ENCODE data around the gene PRKAR1B.

Gene PRKAR1B

GRCh38 chr7:682810-683209, 44.3 kb downstream of the PRKAR1B start:
- Histone ChIP-seq H3K4me1 (ENCODE audit: control insufficient read depth, insufficient read depth, low read depth, low read length) (no peaks in the 10 kb centered on the region), H3K4ac (ENCODE audit: low read depth in 1 of 2, low read length in 2 of 2) (no peak overlapping the region), H3K4me2 (ENCODE audit: low read length, poor library complexity, severe bottlenecking) (no peak overlapping the region), H4K8ac (ENCODE audit: low read length) (no peak overlapping the region), H3K23ac (ENCODE audit: low read length in 2 of 2) (no peak overlapping the region), H3K18ac (ENCODE audit: low read depth in 1 of 2, low read length in 2 of 2) (no peak overlapping the region), H2BK5ac (ENCODE audit: low read depth, low read length, poor library complexity, severe bottlenecking) (no peak overlapping the region), H2BK120ac (ENCODE audit: low read depth, low read length) (no peak overlapping the region), H2BK12ac (ENCODE audit: low read length in 2 of 2) (no peak overlapping the region), H2BK15ac (ENCODE audit: low read depth, poor library complexity, severe bottlenecking) (no peak overlapping the region), H3K27me3 (ENCODE audit: control insufficient read depth in 1 of 2, insufficient read depth in 1 of 2, low read length in 2 of 2) (no peaks in the 10 kb centered on the region), H4K91ac (ENCODE audit: low read length) (no peak overlapping the region), H3K4me3 (ENCODE audit: insufficient read depth in 1 of 2, low read depth in 1 of 2, low read length in 2 of 2) (no peak overlapping the region), H3K27ac (ENCODE audit: low read length, poor library complexity, severe bottlenecking) (no peak overlapping the region), H3K9me3 (ENCODE audit: control insufficient read depth, low read length) (peaks cover 27% of the 10 kb centered on the region), H3K14ac (ENCODE audit: low read length in 2 of 2) (no peak overlapping the region), H2AK5ac (ENCODE audit: low read length, severe bottlenecking) (no peak overlapping the region), H2AFZ (ENCODE audit: low read depth, low read length) (no peak overlapping the region), H3K79me1 (replicated peaks; ENCODE audit: low read length, poor library complexity, severe bottlenecking) (no peaks in the 10 kb centered on the region), H3K36me3 (ENCODE audit: control insufficient read depth in 1 of 2, insufficient read depth in 2 of 2, low read depth in 1 of 2, low read length in 2 of 2) (peaks cover 8 to 20% of the 10 kb centered on the region in 2 experiments), H3K9ac (ENCODE audit: low read length) (no peak overlapping the region)
- DNase-seq: no peak
- 95% methylated on average over 10 of the region's 11 CpGs for WGBS

- H2AFZ ChIP-seq (ENCODE audit: low read depth, low read length): no peak overlapping the region
- no peak overlapping the region for H3K27ac ChIP-seq (ENCODE audit: low read length, poor library complexity, severe bottlenecking)
- H2BK15ac ChIP-seq (ENCODE audit: low read depth, poor library complexity, severe bottlenecking): no peak overlapping the region
- H3K18ac ChIP-seq (ENCODE audit: low read depth in 1 of 2, low read length in 2 of 2): no peak overlapping the region
- DNase-seq: no peak
- peaks cover 17% of the 10 kb centered on the region for H3K9me3 ChIP-seq (ENCODE audit: control insufficient read depth, low read length)
- H3K4me1 ChIP-seq (ENCODE audit: control insufficient read depth, insufficient read depth, low read depth, low read length): no peaks in the 10 kb centered on the region
- no peak overlapping the region for H2BK5ac ChIP-seq (ENCODE audit: low read depth, low read length, poor library complexity, severe bottlenecking)
- no peak overlapping the region for H3K9ac ChIP-seq (ENCODE audit: low read length)
- H3K36me3 ChIP-seq (ENCODE audit: control insufficient read depth in 1 of 2, insufficient read depth in 2 of 2, low read depth in 1 of 2, low read length in 2 of 2): peaks cover 8 to 25% of the 10 kb centered on the region in 2 experiments
- H4K91ac ChIP-seq (ENCODE audit: low read length): no peak overlapping the region
- no peak overlapping the region for H3K4ac ChIP-seq (ENCODE audit: low read depth in 1 of 2, low read length in 2 of 2)
- no peaks in the 10 kb centered on the region for H3K27me3 ChIP-seq (ENCODE audit: control insufficient read depth in 1 of 2, insufficient read depth in 1 of 2, low read length in 2 of 2)
- no peak overlapping the region for H2BK120ac ChIP-seq (ENCODE audit: low read depth, low read length)
- H4K8ac ChIP-seq (ENCODE audit: low read length): no peak overlapping the region
- WGBS: 92% methylated on average over 13 of the region's 13 CpGs
- peak overlapping the region in 1 of 2 experiments; percentile 4 for H3K4me3 ChIP-seq (ENCODE audit: insufficient read depth in 1 of 2, low read depth in 1 of 2, low read length in 2 of 2)
- H3K79me1 ChIP-seq (replicated peaks; ENCODE audit: low read length, poor library complexity, severe bottlenecking): no peaks in the 10 kb centered on the region
- no peak overlapping the region for H2BK12ac ChIP-seq (ENCODE audit: low read length in 2 of 2)
- H3K4me2 ChIP-seq (ENCODE audit: low read length, poor library complexity, severe bottlenecking): no peak overlapping the region
- no peak overlapping the region for H3K23ac ChIP-seq (ENCODE audit: low read length in 2 of 2)
- no peak overlapping the region for H3K14ac ChIP-seq (ENCODE audit: low read length in 2 of 2)
- no peak overlapping the region for H2AK5ac ChIP-seq (ENCODE audit: low read length, severe bottlenecking)
These were observed 45.4 kb downstream of the PRKAR1B start for GRCh38 chr7:681551-682307.

GRCh38 chr7:680411-681127, 46.5 kb downstream of the PRKAR1B start:
- Histone ChIP-seq H3K27ac (ENCODE audit: low read length, poor library complexity, severe bottlenecking) (no peak overlapping the region), H4K8ac (ENCODE audit: low read length) (no peak overlapping the region), H3K18ac (ENCODE audit: low read depth in 1 of 2, low read length in 2 of 2) (no peak overlapping the region), H3K9me3 (ENCODE audit: control insufficient read depth, low read length) (peaks cover 10% of the 10 kb centered on the region), H4K91ac (ENCODE audit: low read length) (no peak overlapping the region), H3K4me1 (ENCODE audit: control insufficient read depth, insufficient read depth, low read depth, low read length) (no peaks in the 10 kb centered on the region), H3K4me3 (ENCODE audit: insufficient read depth in 1 of 2, low read depth in 1 of 2, low read length in 2 of 2) (peak overlapping the region in 1 of 2 experiments; percentile 4), H3K14ac (ENCODE audit: low read length in 2 of 2) (no peak overlapping the region), H3K4me2 (ENCODE audit: low read length, poor library complexity, severe bottlenecking) (no peak overlapping the region), H2BK12ac (ENCODE audit: low read length in 2 of 2) (no peak overlapping the region), H3K27me3 (ENCODE audit: control insufficient read depth in 1 of 2, insufficient read depth in 1 of 2, low read length in 2 of 2) (no peaks in the 10 kb centered on the region), H3K23ac (ENCODE audit: low read length in 2 of 2) (no peak overlapping the region), H3K79me1 (replicated peaks; ENCODE audit: low read length, poor library complexity, severe bottlenecking) (no peaks in the 10 kb centered on the region), H3K9ac (ENCODE audit: low read length) (no peak overlapping the region), H2BK15ac (ENCODE audit: low read depth, poor library complexity, severe bottlenecking) (no peak overlapping the region), H2AK5ac (ENCODE audit: low read length, severe bottlenecking) (no peak overlapping the region), H3K4ac (ENCODE audit: low read depth in 1 of 2, low read length in 2 of 2) (no peak overlapping the region), H3K36me3 (ENCODE audit: control insufficient read depth in 1 of 2, insufficient read depth in 2 of 2, low read depth in 1 of 2, low read length in 2 of 2) (peaks cover 8 to 32% of the 10 kb centered on the region in 2 experiments), H2AFZ (ENCODE audit: low read depth, low read length) (no peak overlapping the region), H2BK120ac (ENCODE audit: low read depth, low read length) (no peak overlapping the region), H2BK5ac (ENCODE audit: low read depth, low read length, poor library complexity, severe bottlenecking) (no peak overlapping the region)
- 98% methylated on average over 25 of the region's 25 CpGs for WGBS
- DNase-seq: no peak

- no peak for DNase-seq
- no peaks in the 10 kb centered on the region for H3K9me3 ChIP-seq (ENCODE audit: control insufficient read depth, low read length)
- H3K27me3 ChIP-seq (ENCODE audit: control insufficient read depth in 1 of 2, insufficient read depth in 1 of 2, low read length in 2 of 2): no peaks in the 10 kb centered on the region
- no peak overlapping the region for H2BK120ac ChIP-seq (ENCODE audit: low read depth, low read length)
- H3K9ac ChIP-seq (ENCODE audit: low read length): no peak overlapping the region
- H2BK5ac ChIP-seq (ENCODE audit: low read depth, low read length, poor library complexity, severe bottlenecking): no peak overlapping the region
- no peak overlapping the region for H3K18ac ChIP-seq (ENCODE audit: low read depth in 1 of 2, low read length in 2 of 2)
- no peaks in the 10 kb centered on the region for H3K79me1 ChIP-seq (replicated peaks; ENCODE audit: low read length, poor library complexity, severe bottlenecking)
- H3K4me2 ChIP-seq (ENCODE audit: low read length, poor library complexity, severe bottlenecking): no peak overlapping the region
- no peak overlapping the region for H3K23ac ChIP-seq (ENCODE audit: low read length in 2 of 2)
- no peak overlapping the region for H4K91ac ChIP-seq (ENCODE audit: low read length)
- H3K4ac ChIP-seq (ENCODE audit: low read depth in 1 of 2, low read length in 2 of 2): no peak overlapping the region
- no peaks in the 10 kb centered on the region for H3K4me1 ChIP-seq (ENCODE audit: control insufficient read depth, insufficient read depth, low read depth, low read length)
- H2AFZ ChIP-seq (ENCODE audit: low read depth, low read length): no peak overlapping the region
- no peak overlapping the region for H2AK5ac ChIP-seq (ENCODE audit: low read length, severe bottlenecking)
- H2BK12ac ChIP-seq (ENCODE audit: low read length in 2 of 2): no peak overlapping the region
- no peak overlapping the region for H2BK15ac ChIP-seq (ENCODE audit: low read depth, poor library complexity, severe bottlenecking)
- no peak overlapping the region for H3K4me3 ChIP-seq (ENCODE audit: insufficient read depth in 1 of 2, low read depth in 1 of 2, low read length in 2 of 2)
- 91% methylated on average over 20 of the region's 23 CpGs for WGBS
- H3K36me3 ChIP-seq (ENCODE audit: control insufficient read depth in 1 of 2, insufficient read depth in 2 of 2, low read depth in 1 of 2, low read length in 2 of 2): peaks cover 8 to 21% of the 10 kb centered on the region in 2 experiments
- no peak overlapping the region for H3K27ac ChIP-seq (ENCODE audit: low read length, poor library complexity, severe bottlenecking)
- no peak overlapping the region for H3K14ac ChIP-seq (ENCODE audit: low read length in 2 of 2)
- H4K8ac ChIP-seq (ENCODE audit: low read length): no peak overlapping the region
These were observed 50.1 kb downstream of the PRKAR1B start for GRCh38 chr7:676972-677385.
